Measurements from ENCODE around the gene SKA2. TPM values are rescaled to one million over a fixed set of nuclear protein-coding genes. Genes with fewer than 3 reads are reported as not detected.

The SKA2 gene
- total RNA-seq, 1 experiment from 2014 or later: 57.5 TPM

GRCh38 chr17:59151006-59151405, 4.0 kb downstream of the SKA2 start:
- no TSS peak for BruUV-seq (replicated peaks)
- TF ChIP-seq CTCF (IDR thresholded peaks at IDR 0.05; ENCODE audit: unreplicated experiment): no peak
- CTCF ChIA-PET: no interaction called here

GRCh38 chr17:59149841-59150511, 5.0 kb downstream of the SKA2 start:
- Mint-ChIP-seq H3K27ac (ENCODE audit: low read depth, unreplicated experiment) (peak overlapping the region; percentile 44), H3K27me3 (ENCODE audit: insufficient read depth, unreplicated experiment) (no peaks in the 10 kb centered on the region), H3K36me3 (ENCODE audit: insufficient read depth, unreplicated experiment) (peaks cover 18% of the 10 kb centered on the region), H3K4me3 (ENCODE audit: unreplicated experiment) (no peak overlapping the region), H3K4me1 (ENCODE audit: insufficient read depth, unreplicated experiment) (peaks cover 33% of the 10 kb centered on the region), H3K9me3 (ENCODE audit: unreplicated experiment) (no peaks in the 10 kb centered on the region)
- no peak for DNase-seq (ENCODE audit: unreplicated experiment)
- intact Hi-C loops (cut with micrococcal nuclease): no loop called here
- ChIA-PET CTCF (interaction anchor here (0.9 to 1.3 kb wide), 2 partner anchors 7 to 10 kb away, joined by 4 to 5 read pairs; no protein-coding TSS in a partner anchor), POLR2A (interaction anchor here (0.6 to 3.9 kb wide), 9 partner anchors 8 to 335 kb away, joined by 3 to 35 read pairs (median 3); partner anchors contain the start of genes SMG8 and TRIM37)
- BruUV-seq (replicated peaks): no TSS peak
- TF ChIP-seq CTCF (IDR thresholded peaks at IDR 0.05; ENCODE audit: unreplicated experiment): no peak

More at GRCh38 chr17:59151006-59151405, 4.0 kb downstream of the SKA2 start:
- Mint-ChIP-seq H3K36me3 (ENCODE audit: insufficient read depth, unreplicated experiment) (peaks cover 18% of the 10 kb centered on the region), H3K27ac (ENCODE audit: low read depth, unreplicated experiment) (no peak overlapping the region), H3K4me1 (ENCODE audit: insufficient read depth, unreplicated experiment) (peaks cover 27% of the 10 kb centered on the region), H3K27me3 (ENCODE audit: insufficient read depth, unreplicated experiment) (no peaks in the 10 kb centered on the region), H3K4me3 (ENCODE audit: unreplicated experiment) (no peak overlapping the region), H3K9me3 (ENCODE audit: unreplicated experiment) (no peaks in the 10 kb centered on the region)
- intact Hi-C loops (cut with micrococcal nuclease): no loop called here
- POLR2A ChIA-PET: interaction anchor here (0.6 to 3.9 kb wide), 10 partner anchors 7 to 736 kb away, joined by 3 to 35 read pairs (median 6); partner anchors contain the start of genes SMG8 and TRIM37
- DNase-seq (ENCODE audit: unreplicated experiment): no peak

- H3K9me3 Mint-ChIP-seq (ENCODE audit: unreplicated experiment): no peaks in the 10 kb centered on the region
- no peak for TF ChIP-seq CTCF (IDR thresholded peaks at IDR 0.05; ENCODE audit: unreplicated experiment)
- H3K27me3 Mint-ChIP-seq (ENCODE audit: insufficient read depth, unreplicated experiment): no peaks in the 10 kb centered on the region
- peak; percentile 31 for DNase-seq (ENCODE audit: unreplicated experiment)
- H3K4me3 Mint-ChIP-seq (ENCODE audit: unreplicated experiment): no peak overlapping the region
- H3K27ac Mint-ChIP-seq (ENCODE audit: low read depth, unreplicated experiment): peak overlapping the region; percentile 44
- CTCF ChIA-PET: interaction anchor here (0.7 to 1.3 kb wide), 2 partner anchors 8 to 13 kb away, joined by 3 to 5 read pairs; no protein-coding TSS in a partner anchor
- POLR2A ChIA-PET: interaction anchor here (1.0 to 3.9 kb wide), 5 partner anchors 9 to 43 kb away, joined by 3 to 35 read pairs (median 3); partner anchors contain the start of gene TRIM37
- peaks cover 18% of the 10 kb centered on the region for H3K36me3 Mint-ChIP-seq (ENCODE audit: insufficient read depth, unreplicated experiment)
- intact Hi-C loops (cut with micrococcal nuclease): no loop called here
- peaks cover 33% of the 10 kb centered on the region for H3K4me1 Mint-ChIP-seq (ENCODE audit: insufficient read depth, unreplicated experiment)
- BruUV-seq (replicated peaks): no TSS peak
These were observed 5.9 kb downstream of the SKA2 start for GRCh38 chr17:59149051-59149450.

- POLR2A ChIA-PET: interaction anchor here (0.6 to 2.6 kb wide), 6 partner anchors 10 to 744 kb away, joined by 3 to 10 read pairs (median 4); partner anchors contain the start of genes PRR11 and SKA2
- CTCF ChIA-PET: interaction anchor here (0.6 to 1.2 kb wide), 5 partner anchors 9 to 94 kb away, joined by 3 to 6 read pairs (median 4); partner anchors contain the start of genes PRR11 and SKA2
- H3K36me3 Mint-ChIP-seq (ENCODE audit: insufficient read depth, unreplicated experiment): peaks cover 24% of the 10 kb centered on the region
- H3K4me3 Mint-ChIP-seq (ENCODE audit: unreplicated experiment): no peak overlapping the region
- BruUV-seq (replicated peaks): no TSS peak
- H3K4me1 Mint-ChIP-seq (ENCODE audit: insufficient read depth, unreplicated experiment): peaks cover 14% of the 10 kb centered on the region
- DNase-seq (ENCODE audit: unreplicated experiment): no peak
- H3K27me3 Mint-ChIP-seq (ENCODE audit: insufficient read depth, unreplicated experiment): no peaks in the 10 kb centered on the region
- no peak for TF ChIP-seq CTCF (IDR thresholded peaks at IDR 0.05; ENCODE audit: unreplicated experiment)
- H3K27ac Mint-ChIP-seq (ENCODE audit: low read depth, unreplicated experiment): no peak overlapping the region
- intact Hi-C loops (cut with micrococcal nuclease): no loop called here
- no peaks in the 10 kb centered on the region for H3K9me3 Mint-ChIP-seq (ENCODE audit: unreplicated experiment)
These were observed 9.4 kb downstream of the SKA2 start for GRCh38 chr17:59145571-59146096.

Data from MCF 10A (cell line).